ENCODE results near the gene SH2D4B. TPM values are rescaled to one million over a fixed set of nuclear protein-coding genes. Genes with fewer than 3 reads are reported as not detected.

The SH2D4B gene
- total and polyA plus RNA-seq, 2 donors (not counting 3 experiments of a cell fraction or from before 2014, with no cell fraction given) = not detected

GRCh38 chr10:80646366-80646765 lies 108.7 kb downstream of the SH2D4B start:
- Histone ChIP-seq H3K9ac (replicated peaks; ENCODE audit: extremely low read depth, insufficient read depth, low read length) (no peak overlapping the region), H3K27me3 (ENCODE audit: control insufficient read depth in 2 of 2, insufficient read depth in 2 of 2, low read length in 2 of 2) (no peaks in the 10 kb centered on the region), H3K36me3 (ENCODE audit: control insufficient read depth in 2 of 2, extremely low read depth in 1 of 2, insufficient read depth in 2 of 2, low read length in 2 of 2) (no peaks in the 10 kb centered on the region), H3K27ac (ENCODE audit: insufficient read depth, low read depth, low read length) (no peak overlapping the region), H3K4me2 (ENCODE audit: insufficient read depth, low read length) (no peak overlapping the region), H3K4me3 (replicated peaks in 1 of 3; ENCODE audit: insufficient read depth in 1 of 3, low read depth in 1 of 3, low read length in 3 of 3) (no peak overlapping the region), H4K20me1 (replicated peaks; ENCODE audit: control insufficient read depth, extremely low read depth, insufficient read depth, low read length) (no peaks in the 10 kb centered on the region), H2AFZ (ENCODE audit: low read depth, low read length) (no peak overlapping the region), H3K79me2 (ENCODE audit: control insufficient read depth, insufficient read depth, low read length) (no peaks in the 10 kb centered on the region), H3K9me1 (replicated peaks; ENCODE audit: control insufficient read depth, extremely low read depth, insufficient read depth, low read length) (no peaks in the 10 kb centered on the region), H3K9me3 (replicated peaks; ENCODE audit: control insufficient read depth, insufficient read depth, low read length) (no peaks in the 10 kb centered on the region), H3K4me1 (ENCODE audit: control insufficient read depth, extremely low read depth, insufficient read depth, low read length) (no peaks in the 10 kb centered on the region)
- FAIRE-seq (no peak), DNase-seq (ENCODE audit: low read depth, low spot score) (no peak)
- intact Hi-C loops (cut with micrococcal nuclease) (no loop called here), dilution Hi-C loops (cut with MboI; ENCODE audit: extremely low pct_ligation_motif_present, low sequenced_read_pairs) (no loop called here)
- TF ChIP-seq POLR2A (IDR thresholded peaks at IDR 0.05; ENCODE audit: low read depth, low read length) (no peak), JUN (IDR thresholded peaks at IDR 0.05; ENCODE audit: borderline replicate concordance, insufficient read depth, insufficient read length, low read depth) (no peak), MAX (IDR thresholded peaks at IDR 0.05; ENCODE audit: insufficient read depth, insufficient read length) (no peak), POLR2AphosphoS5 (IDR thresholded peaks at IDR 0.05; ENCODE audit: insufficient read depth, low read depth, low read length) (no peak), GATA2 (IDR thresholded peaks at IDR 0.05; ENCODE audit: insufficient read depth, insufficient read length, low read depth, low read length) (no peak), MYC (IDR thresholded peaks at IDR 0.05; ENCODE audit: low read depth, low read length) (no peak), FOS (IDR thresholded peaks at IDR 0.05; ENCODE audit: borderline replicate concordance, insufficient read depth, low read length) (no peak), EZH2 (IDR thresholded peaks at IDR 0.05; ENCODE audit: borderline replicate concordance, low read depth, low read length, severe bottlenecking) (no peak)
- TF ChIP-seq, protein P1, sequence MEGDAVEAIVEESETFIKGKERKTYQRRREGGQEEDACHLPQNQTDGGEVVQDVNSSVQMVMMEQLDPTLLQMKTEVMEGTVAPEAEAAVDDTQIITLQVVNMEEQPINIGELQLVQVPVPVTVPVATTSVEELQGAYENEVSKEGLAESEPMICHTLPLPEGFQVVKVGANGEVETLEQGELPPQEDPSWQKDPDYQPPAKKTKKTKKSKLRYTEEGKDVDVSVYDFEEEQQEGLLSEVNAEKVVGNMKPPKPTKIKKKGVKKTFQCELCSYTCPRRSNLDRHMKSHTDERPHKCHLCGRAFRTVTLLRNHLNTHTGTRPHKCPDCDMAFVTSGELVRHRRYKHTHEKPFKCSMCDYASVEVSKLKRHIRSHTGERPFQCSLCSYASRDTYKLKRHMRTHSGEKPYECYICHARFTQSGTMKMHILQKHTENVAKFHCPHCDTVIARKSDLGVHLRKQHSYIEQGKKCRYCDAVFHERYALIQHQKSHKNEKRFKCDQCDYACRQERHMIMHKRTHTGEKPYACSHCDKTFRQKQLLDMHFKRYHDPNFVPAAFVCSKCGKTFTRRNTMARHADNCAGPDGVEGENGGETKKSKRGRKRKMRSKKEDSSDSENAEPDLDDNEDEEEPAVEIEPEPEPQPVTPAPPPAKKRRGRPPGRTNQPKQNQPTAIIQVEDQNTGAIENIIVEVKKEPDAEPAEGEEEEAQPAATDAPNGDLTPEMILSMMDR (IDR thresholded peaks at IDR 0.05; ENCODE audit: extremely low read depth in 1 of 2, insufficient read depth in 1 of 2, low read depth in 1 of 2, low read length in 2 of 2) = no peak
- CTCF ChIA-PET = interaction anchor here (1.1 to 2.0 kb wide), 2 partner anchors 16 to 50 kb away, joined by 3 to 10 read pairs; no protein-coding TSS in a partner anchor
- POLR2A ChIA-PET = no interaction called here
- no TSS peak for BruUV-seq (replicated peaks)

Measured in endothelial cell of umbilical vein (primary cell).